GM06990 (cell line): ENCODE measurements around the gene AGO3.

Experiments used
- DNase-seq: peaks from one replicate; pipeline ENCODE4 v3.0.0-alpha.2; 2011; ENCODE audit not compliant: insufficient read length; ENCODE audit errors: extremely low read depth
- H3K27me3 ChIP-seq: replicated peaks from 2 replicates; pipeline ENCODE4 v1.6.0; 2011; ENCODE audit warnings: low read length; ENCODE audit not compliant: control insufficient read depth, insufficient read depth
- H3K36me3 ChIP-seq: 2 replicates; pipeline ENCODE4 v1.5.1; 2011; ENCODE audit warnings: low read length; ENCODE audit not compliant: control insufficient read depth, insufficient read depth
- H3K4me3 ChIP-seq: replicated peaks from 2 replicates; pipeline ENCODE4 v1.5.1; 2011; ENCODE audit warnings: low read depth, mild to moderate bottlenecking, control low read depth, low read length
- TF ChIP-seq, protein P1 (sequence below): IDR thresholded peaks from 2 replicates; pipeline ENCODE4 v1.5.1; 2011; ENCODE audit warnings: low read length, control low read depth, mild to moderate bottlenecking, inconsistent platforms; ENCODE audit not compliant: insufficient read depth, poor library complexity, severe bottlenecking

Gene AGO3

DNA sequence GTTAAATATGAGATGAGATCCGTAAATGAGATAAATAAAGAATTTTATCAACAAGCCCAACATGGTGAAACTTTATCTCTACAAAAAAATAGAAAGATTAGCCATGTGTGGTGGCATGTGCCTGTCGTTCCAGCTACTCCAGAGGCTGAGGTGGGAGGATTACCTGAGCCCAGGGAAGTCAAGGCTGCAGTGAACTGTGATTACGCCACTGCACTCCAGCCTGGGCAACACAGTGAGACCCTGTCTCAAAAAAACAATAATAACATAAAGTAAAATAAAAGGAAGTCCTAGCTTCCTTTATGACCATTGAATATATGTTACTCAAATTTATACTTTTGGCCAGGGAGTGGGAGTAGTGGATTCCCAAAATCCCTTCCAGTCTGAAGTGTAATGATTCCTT lies 104.2 kb downstream of the AGO3 start:
- TF ChIP-seq, protein P1, sequence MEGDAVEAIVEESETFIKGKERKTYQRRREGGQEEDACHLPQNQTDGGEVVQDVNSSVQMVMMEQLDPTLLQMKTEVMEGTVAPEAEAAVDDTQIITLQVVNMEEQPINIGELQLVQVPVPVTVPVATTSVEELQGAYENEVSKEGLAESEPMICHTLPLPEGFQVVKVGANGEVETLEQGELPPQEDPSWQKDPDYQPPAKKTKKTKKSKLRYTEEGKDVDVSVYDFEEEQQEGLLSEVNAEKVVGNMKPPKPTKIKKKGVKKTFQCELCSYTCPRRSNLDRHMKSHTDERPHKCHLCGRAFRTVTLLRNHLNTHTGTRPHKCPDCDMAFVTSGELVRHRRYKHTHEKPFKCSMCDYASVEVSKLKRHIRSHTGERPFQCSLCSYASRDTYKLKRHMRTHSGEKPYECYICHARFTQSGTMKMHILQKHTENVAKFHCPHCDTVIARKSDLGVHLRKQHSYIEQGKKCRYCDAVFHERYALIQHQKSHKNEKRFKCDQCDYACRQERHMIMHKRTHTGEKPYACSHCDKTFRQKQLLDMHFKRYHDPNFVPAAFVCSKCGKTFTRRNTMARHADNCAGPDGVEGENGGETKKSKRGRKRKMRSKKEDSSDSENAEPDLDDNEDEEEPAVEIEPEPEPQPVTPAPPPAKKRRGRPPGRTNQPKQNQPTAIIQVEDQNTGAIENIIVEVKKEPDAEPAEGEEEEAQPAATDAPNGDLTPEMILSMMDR, result no peak
- no peaks in the 10 kb centered on the region for H3K27me3 ChIP-seq
- no peak for DNase-seq
- H3K4me3 ChIP-seq, result no peak overlapping the region
- no peaks in the 10 kb centered on the region; the same call in 1 of the 2 replicates for H3K36me3 ChIP-seq

DNA sequence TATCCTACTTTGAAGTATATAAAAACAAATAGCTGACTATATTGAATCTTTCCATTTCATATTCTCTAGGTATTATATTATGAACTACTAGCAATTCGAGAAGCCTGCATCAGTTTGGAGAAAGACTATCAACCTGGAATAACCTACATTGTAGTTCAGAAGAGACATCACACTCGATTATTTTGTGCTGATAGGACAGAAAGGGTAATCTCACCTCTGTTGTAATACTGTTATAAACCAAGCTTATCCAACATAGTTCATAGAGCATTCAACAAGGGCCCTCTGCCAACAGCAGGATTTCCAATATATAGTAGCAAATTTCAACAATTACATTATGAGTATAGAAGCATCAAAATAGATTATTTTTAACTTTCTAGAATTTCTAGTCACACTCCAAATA lies 109.3 kb downstream of the AGO3 start:
- Histone ChIP-seq H3K36me3 (no peaks in the 10 kb centered on the region), H3K27me3 (no peaks in the 10 kb centered on the region)
- TF ChIP-seq, protein P1, result no peak

DNA sequence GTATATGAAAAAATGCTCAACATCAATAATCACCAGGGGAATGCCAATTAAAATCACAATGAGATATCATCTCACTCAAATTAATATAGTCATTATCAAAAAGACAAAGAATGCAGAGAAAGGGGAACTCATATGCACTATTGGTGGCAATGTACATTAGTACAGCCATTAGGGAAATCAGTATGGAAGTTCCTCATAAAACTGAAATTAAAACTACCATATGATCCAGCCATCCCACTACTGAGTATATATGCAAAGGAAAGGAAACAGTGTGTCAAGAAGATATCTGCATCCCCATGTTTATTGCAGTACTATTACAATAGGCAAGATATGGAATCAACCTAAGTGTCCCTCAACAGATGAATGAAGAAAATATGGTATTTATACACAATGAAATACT lies 120.9 kb downstream of the AGO3 start:
- H3K36me3 ChIP-seq, result no peaks in the 10 kb centered on the region; the same call in 1 of the 2 replicates
- no peaks in the 10 kb centered on the region for H3K27me3 ChIP-seq
- DNase-seq, result no peak
- H3K4me3 ChIP-seq, result no peak overlapping the region
- TF ChIP-seq, protein P1, result no peak

More for the DNA sequence above, 109.3 kb downstream of the AGO3 start:
- no peak for DNase-seq
- H3K4me3 ChIP-seq, result no peak overlapping the region

DNA sequence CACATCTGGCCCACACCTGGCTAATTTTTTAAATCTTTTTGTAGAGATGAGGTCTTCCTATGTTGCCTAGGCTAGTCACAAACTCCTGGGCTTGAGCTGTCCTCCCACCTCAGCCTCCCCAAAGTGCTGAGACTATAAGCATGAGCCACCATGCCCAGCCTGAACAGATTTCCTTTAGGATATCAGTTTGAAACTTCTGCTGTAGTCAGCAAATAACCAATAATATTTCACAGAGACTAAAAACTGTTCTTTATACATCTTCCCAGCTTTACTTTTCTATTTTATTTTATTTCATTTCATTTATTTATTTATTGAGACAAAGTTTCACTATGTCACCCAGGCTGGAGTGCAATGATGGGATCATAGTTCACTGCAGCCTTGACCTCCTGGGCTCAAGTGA lies 123.1 kb downstream of the AGO3 start:
- H3K4me3 ChIP-seq, result no peak overlapping the region
- no peak for DNase-seq
- no peaks in the 10 kb centered on the region for H3K27me3 ChIP-seq
- TF ChIP-seq, protein P1, result no peak
- no peaks in the 10 kb centered on the region for H3K36me3 ChIP-seq

DNA sequence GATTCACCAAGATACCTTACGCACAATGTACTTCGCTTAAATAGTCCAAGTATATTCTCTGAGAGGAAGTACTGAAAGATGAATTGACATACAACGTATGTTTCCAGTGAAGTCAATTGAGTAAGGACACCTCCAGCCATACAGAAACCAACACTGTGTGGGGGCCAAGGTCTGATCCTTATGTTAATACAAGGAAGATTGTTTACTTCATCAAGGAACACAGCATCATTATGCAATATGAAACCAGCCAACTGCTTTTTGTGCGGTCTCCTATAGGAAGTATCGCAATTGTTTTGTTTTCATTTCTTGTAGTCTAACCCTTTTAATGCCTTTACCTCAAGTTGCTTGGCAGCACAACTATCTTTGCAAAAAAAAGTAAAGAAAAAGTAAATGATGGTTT lies 124.8 kb downstream of the AGO3 start:
- no peak overlapping the region for H3K4me3 ChIP-seq
- DNase-seq, result no peak
- H3K27me3 ChIP-seq, result no peaks in the 10 kb centered on the region
- no peaks in the 10 kb centered on the region for H3K36me3 ChIP-seq
- TF ChIP-seq, protein P1, result no peak

DNA sequence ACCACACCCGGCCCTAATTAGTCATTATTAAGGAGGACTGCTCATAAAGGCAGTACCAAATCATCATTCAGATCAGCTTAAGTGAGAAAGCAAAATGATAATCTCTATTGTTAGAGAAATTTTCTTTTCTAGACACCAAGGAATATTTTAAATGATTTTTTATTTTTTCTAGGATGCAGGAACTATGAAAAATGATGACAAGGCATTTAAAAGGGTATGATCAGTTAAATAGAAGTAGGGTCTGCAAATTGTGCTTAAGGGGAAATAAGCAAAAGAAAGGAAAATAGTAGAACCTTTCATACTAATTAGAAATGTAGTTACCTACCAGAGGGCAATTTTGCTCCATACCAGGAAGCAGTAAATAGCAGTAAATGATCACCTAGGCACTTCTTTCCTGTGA lies 131.4 kb downstream of the AGO3 start:
- DNase-seq, result no peak
- no peaks in the 10 kb centered on the region for H3K36me3 ChIP-seq
- TF ChIP-seq, protein P1, result no peak
- no peak overlapping the region for H3K4me3 ChIP-seq
- no peaks in the 10 kb centered on the region for H3K27me3 ChIP-seq
